Vagina (tissue), 2 donors: ENCODE data around the gene PHKG2.

Experiments used
- CTCF ChIP-seq, 3 experiments: fragments of 450-650 bp in 2 of 3; fragments of 200-600 bp in 1 of 3; sonication (generic) in 1 of 3; IDR thresholded peaks; one replicate each; pipeline ENCODE4 v1.5.1; 2017 to 2019; ENCODE audit warnings: antibody characterized with exemption in 3 of 3, mild to moderate bottlenecking in 2 of 3, moderate library complexity in 2 of 3
- POLR2A ChIP-seq, 2 donors: fragments of 450-650 bp; IDR thresholded peaks; one replicate each; pipeline ENCODE4 v1.6.1; 2017; ENCODE audit warnings: antibody characterized with exemption in 2 of 2, mild to moderate bottlenecking in 2 of 2, moderate library complexity in 2 of 2
- POLR2AphosphoS5 ChIP-seq, 2 donors: sonication (generic); formaldehyde crosslinking; IDR thresholded peaks; one replicate each; pipeline ENCODE4 v1.9.0; 2017; ENCODE audit warnings: antibody characterized with exemption in 2 of 2, mild to moderate bottlenecking in 2 of 2, low read depth in 1 of 2; ENCODE audit not compliant: insufficient read depth in 1 of 2

- TF ChIP-seq CTCF (IDR thresholded peaks at IDR 0.05) (no peak), POLR2A (IDR thresholded peaks at IDR 0.05) (no peak), POLR2AphosphoS5 (IDR thresholded peaks at IDR 0.05; ENCODE audit: insufficient read depth in 1 of 2, low read depth in 1 of 2) (no peak)
These were observed 8.5 kb downstream of the PHKG2 start for GRCh38 chr16:30756781-30757100.
